Ramos (cell line): ENCODE data around the gene TSC22D4.

Source experiments
- in situ Hi-C: fragments of 300-500 bp; cut with MboI; formaldehyde crosslinking; loops from one replicate; pipeline ENCODE4 v1.14.3; 2022; ENCODE audit warnings: low sequenced_read_pairs; ENCODE audit not compliant: unreplicated experiment

TSC22D4 gene

GRCh38 chr7:100431286-100431735, 47.7 kb downstream of the TSC22D4 start:
- in situ Hi-C loops, result no loop called here

- in situ Hi-C loops, result no loop called here
Observed at GRCh38 chr7:100430493-100431285, 48.3 kb downstream of the TSC22D4 start.

- in situ Hi-C loops, result no loop called here
Observed at GRCh38 chr7:100429637-100430492, 49.1 kb downstream of the TSC22D4 start, which contains the start of gene MEPCE. TSS of gene MEPCE (plus strand) at chr7:100429831. CDS start at chr7:100430019, 188 bp downstream.

- in situ Hi-C loops, result no loop called here
Observed at GRCh38 chr7:100428967-100429636, 49.9 kb downstream of the TSC22D4 start.

GRCh38 chr7:100428199-100428966, 50.6 kb downstream of the TSC22D4 start, which contains the start of gene ZCWPW1:
TSS of gene ZCWPW1 (minus strand) at chr7:100428703. CDS start at chr7:100420649, 8,054 bp downstream.
- in situ Hi-C loops, result no loop called here

DNA sequence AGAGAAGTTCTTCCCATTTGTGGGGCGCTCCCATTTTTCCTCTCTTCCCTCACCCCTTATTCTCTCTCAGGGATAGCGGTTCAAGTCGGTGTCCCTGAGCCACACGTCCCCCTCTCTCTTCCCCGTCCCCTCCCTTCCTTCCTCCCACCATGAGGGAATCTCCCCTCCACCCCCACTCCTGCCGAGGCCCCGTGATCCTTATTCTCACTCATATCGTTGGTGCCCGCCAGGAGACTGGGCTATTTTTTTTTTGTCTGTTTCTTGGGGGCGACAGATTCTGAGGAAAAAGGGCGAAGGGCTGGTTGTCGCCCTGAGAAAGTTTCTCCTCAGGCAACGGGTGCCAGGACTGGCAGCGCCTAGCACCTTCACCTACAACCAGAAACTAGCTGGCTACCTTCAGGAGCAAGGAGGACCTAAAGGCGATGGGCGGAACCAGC, 51.2 kb downstream of the TSC22D4 start:
- in situ Hi-C loops, result no loop called here

GRCh38 chr7:100426516-100426915, 52.5 kb downstream of the TSC22D4 start:
- in situ Hi-C loops, result no loop called here

GRCh38 chr7:100425347-100425746, 53.7 kb downstream of the TSC22D4 start:
- in situ Hi-C loops, result no loop called here

- in situ Hi-C loops, result no loop called here
Observed at GRCh38 chr7:100423315-100423714, 55.7 kb downstream of the TSC22D4 start.

DNA sequence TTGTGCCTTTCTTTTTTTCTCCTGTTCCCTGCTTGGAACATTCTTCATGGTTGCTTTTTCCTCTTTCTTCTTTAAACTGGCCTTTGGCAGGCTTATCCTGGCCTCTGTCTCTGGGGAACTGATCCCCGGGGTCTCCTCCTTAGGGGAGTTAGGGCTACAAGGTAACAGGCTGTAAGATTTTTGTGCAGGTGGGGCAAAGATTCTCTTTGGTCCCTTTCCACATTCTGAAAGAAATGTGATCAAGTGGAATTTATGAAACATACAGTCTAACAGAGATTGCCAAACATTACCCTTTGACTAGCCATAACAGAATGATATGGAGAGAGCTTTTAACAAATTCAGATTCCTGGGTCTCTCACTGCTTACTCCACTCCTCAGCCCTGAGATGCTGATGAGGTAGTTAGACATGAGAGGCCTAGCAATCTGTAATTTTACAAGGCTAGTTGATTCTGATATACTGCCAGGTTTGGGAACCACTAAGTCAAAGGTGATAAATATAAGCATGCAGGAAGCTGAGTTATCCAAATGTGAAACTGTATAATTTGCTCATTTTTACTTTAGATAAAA, 59.3 kb downstream of the TSC22D4 start:
- in situ Hi-C loops, result no loop called here

GRCh38 chr7:100418930-100419659, 59.9 kb downstream of the TSC22D4 start:
- in situ Hi-C loops, result no loop called here
